SK-N-SH (cell line): ENCODE results near the gene ELMO1. TPM values are rescaled to one million over a fixed set of nuclear protein-coding genes. Genes with fewer than 3 reads are reported as not detected.

Experiments
- CTCF ChIA-PET: fragments of 300-600, 350-600 bp; formaldehyde crosslinking; extraction: SDS; loops from one replicate; lab custom pipeline; 2021; lab: Yijun Ruan, JAX
- POLR2A ChIA-PET: fragments of 350-600 bp; sonication (Branson Sonifier 250); formaldehyde crosslinking; extraction: SDS; loops from one replicate; lab custom pipeline; 2020; ENCODE audit warnings: antibody characterized with exemption, inconsistent platforms; lab: Yijun Ruan, JAX
- DNase-seq: peaks from one replicate; pipeline ENCODE4 v3.0.0; 2012
- H2AFZ ChIP-seq: fragments of 200-600 bp; sonication (generic); 2 replicates; pipeline ENCODE4 v1.8.1; 2016; ENCODE audit warnings: antibody characterized with exemption, mild to moderate bottlenecking, low read depth
- H3F3A ChIP-seq: fragments of 200-600 bp; sonication (generic); replicated peaks from 2 replicates; pipeline ENCODE3; 2016; ENCODE audit warnings: antibody characterized with exemption, mild to moderate bottlenecking; ENCODE audit not compliant: insufficient read depth
- H3K27ac ChIP-seq, 2 experiments: fragments of 200-500 bp in 1 of 2; fragments of 200-600 bp in 1 of 2; sonication (Bioruptor generic) in 1 of 2; sonication (generic), shearing (Covaris generic) in 1 of 2; 2 replicates each; pipeline versions ENCODE4 v1.5.1 to v1.6.1; 2014 to 2016; ENCODE audit warnings: low read depth in 2 of 2, inconsistent platforms in 1 of 2, low read length in 1 of 2, mild to moderate bottlenecking in 1 of 2, mixed read lengths in 1 of 2
- H3K27me3 ChIP-seq: fragments of 200-600 bp; sonication (generic), shearing (Covaris generic); 2 replicates; pipeline ENCODE4 v1.6.1; 2016; ENCODE audit warnings: mixed run types; ENCODE audit not compliant: insufficient read depth
- H3K36me3 ChIP-seq, 2 experiments: fragments of 200-500 bp in 1 of 2; fragments of 200-600 bp in 1 of 2; sonication (Bioruptor generic) in 1 of 2; sonication (generic) in 1 of 2; replicated peaks in 1 of 2; 2 replicates each; pipeline versions ENCODE3 to v1.5.1; 2014 to 2016; ENCODE audit warnings: low read length in 1 of 2, mild to moderate bottlenecking in 1 of 2; ENCODE audit not compliant: insufficient read depth in 2 of 2, control insufficient read depth in 1 of 2
- H3K4me1 ChIP-seq, 2 experiments: fragments of 200-500 bp in 1 of 2; fragments of 200-600 bp in 1 of 2; sonication (Bioruptor generic) in 1 of 2; sonication (generic), shearing (Covaris generic) in 1 of 2; 2 replicates each; pipeline versions ENCODE4 v1.5.1 to v1.6.1; 2014 to 2016; ENCODE audit warnings: low read depth in 1 of 2, low read length in 1 of 2, mixed run types in 1 of 2; ENCODE audit not compliant: insufficient read depth in 2 of 2, control insufficient read depth in 1 of 2
- H3K4me2 ChIP-seq: fragments of 200-600 bp; sonication (generic), shearing (Covaris generic); 2 replicates; pipeline ENCODE4 v1.6.1; 2017; ENCODE audit warnings: mixed run types
- H3K4me3 ChIP-seq, 2 experiments: fragments of 200-500 bp in 1 of 2; fragments of 200-600 bp in 1 of 2; sonication (Bioruptor generic) in 1 of 2; sonication (generic), shearing (Covaris generic) in 1 of 2; 2 replicates each; pipeline versions ENCODE4 v1.5.1 to v1.8.1; 2014 to 2016; ENCODE audit warnings: low read depth in 2 of 2, inconsistent platforms in 1 of 2, low read length in 1 of 2, mild to moderate bottlenecking in 1 of 2, mixed read lengths in 1 of 2, moderate library complexity in 1 of 2
- H3K79me2 ChIP-seq: fragments of 200-600 bp; sonication (generic); 2 replicates; pipeline ENCODE4 v1.8.1; 2017; ENCODE audit warnings: mild to moderate bottlenecking; ENCODE audit not compliant: insufficient read depth
- H3K9ac ChIP-seq: fragments of 200-600 bp; sonication (generic); 2 replicates; pipeline ENCODE4 v1.6.1; 2017; ENCODE audit warnings: mixed run types
- H3K9me2 ChIP-seq: fragments of 200-600 bp; sonication (generic); 2 replicates; pipeline ENCODE4 v1.6.1; 2017; ENCODE audit warnings: mixed run types
- H3K9me3 ChIP-seq: fragments of 200-600 bp; sonication (generic); 2 replicates; pipeline ENCODE4 v1.6.1; 2017; ENCODE audit warnings: mixed run types, mild to moderate bottlenecking, moderate library complexity
- H4K20me1 ChIP-seq: fragments of 200-600 bp; sonication (generic); 2 replicates; pipeline ENCODE4 v1.6.1; 2017; ENCODE audit warnings: mild to moderate bottlenecking, mixed run types; ENCODE audit not compliant: insufficient read depth
- CHD2 ChIP-seq: fragments of 150-350 bp; IDR thresholded peaks from 2 replicates; pipeline ENCODE4 v1.6.1; 2018; ENCODE audit warnings: low read length; ENCODE audit not compliant: partially characterized antibody
- CTCF ChIP-seq: fragments of 200-600 bp; sonication (generic); IDR thresholded peaks from 2 replicates; pipeline ENCODE4 v1.6.1; 2017; ENCODE audit warnings: antibody characterized with exemption, mild to moderate bottlenecking, moderate library complexity
- FOSL2 ChIP-seq: IDR thresholded peaks from 2 replicates; pipeline ENCODE4 v1.4.0; 2012; ENCODE audit warnings: low read depth, mild to moderate bottlenecking, moderate library complexity, borderline replicate concordance
- FOXJ3 ChIP-seq: sonication (generic); formaldehyde crosslinking; IDR thresholded peaks from 2 replicates; pipeline ENCODE4 v1.5.1; 2020; ENCODE audit warnings: mild to moderate bottlenecking, missing genetic modification reagents
- FOXM1 ChIP-seq: IDR thresholded peaks from 2 replicates; pipeline ENCODE4 v1.4.0; 2012; ENCODE audit warnings: low read depth, mild to moderate bottlenecking
- GATA2 ChIP-seq: sonication (generic); formaldehyde crosslinking; IDR thresholded peaks from 2 replicates; pipeline ENCODE4 v1.5.0; 2020; ENCODE audit warnings: mild to moderate bottlenecking, missing genetic modification reagents
- JUND ChIP-seq: IDR thresholded peaks from 2 replicates; pipeline ENCODE4 v1.4.0; 2012
- MEF2A ChIP-seq: IDR thresholded peaks from 2 replicates; pipeline ENCODE4 v1.4.0; 2012; ENCODE audit warnings: low read depth, borderline replicate concordance
- MXI1 ChIP-seq: IDR thresholded peaks from 2 replicates; pipeline ENCODE4 v1.6.1; 2012; ENCODE audit warnings: mild to moderate bottlenecking, low read depth, low read length, improper control_type of control experiment
- NFIC ChIP-seq: IDR thresholded peaks from 2 replicates; pipeline ENCODE4 v1.4.0; 2012; ENCODE audit warnings: borderline replicate concordance
- POLR2AphosphoS5 ChIP-seq: IDR thresholded peaks from 2 replicates; pipeline ENCODE4 v1.6.1; 2012; ENCODE audit warnings: low read depth, low read length
- RAD21 ChIP-seq: IDR thresholded peaks from 2 replicates; pipeline ENCODE4 v1.6.1; 2012; ENCODE audit warnings: mild to moderate bottlenecking, low read length
- SMC3 ChIP-seq: IDR thresholded peaks from 2 replicates; pipeline ENCODE4 v1.6.1; 2012; ENCODE audit warnings: low read depth, low read length, improper control_type of control experiment
- TEAD4 ChIP-seq: IDR thresholded peaks from 2 replicates; pipeline ENCODE4 v1.4.0; 2012; ENCODE audit warnings: mild to moderate bottlenecking, borderline replicate concordance; ENCODE audit not compliant: insufficient read depth
- USF1 ChIP-seq: IDR thresholded peaks from 2 replicates; pipeline ENCODE4 v1.4.0; 2012; ENCODE audit warnings: low read depth, borderline replicate concordance
- YY1 ChIP-seq: IDR thresholded peaks from 2 replicates; pipeline ENCODE4 v1.4.0; 2012; ENCODE audit warnings: low read depth, mild to moderate bottlenecking
- ZBTB33 ChIP-seq: IDR thresholded peaks from 2 replicates; pipeline ENCODE4 v1.4.0; 2012; ENCODE audit warnings: low read depth, borderline replicate concordance
- WGBS: methylation state at CpG from one replicate; pipeline ENCODE4 v1.1.6; 2017; ENCODE audit warnings: low lambda C conversion rate; 5-methylcytosine and 5-hydroxymethylcytosine counted together
- polyA plus RNA-seq, 3 experiments: library from polyadenylated mRNA; depleted of rRNA; stranded (reverse); fragments of >200 nt; gene quantifications; 2 replicates each; pipeline ENCODE4 v1.2.3, GENCODE V29; 2012

The ELMO1 gene
- polyA plus RNA-seq (2012; rRNA removed): 0.64 and 2.8 TPM in 2 replicates
- 1.5 and 3.7 TPM in 2 replicates for polyA plus RNA-seq (2012; cell fraction: cytosol; rRNA removed)
- polyA plus RNA-seq (2012; cell fraction: nucleus; rRNA removed): 1.0 and 1.5 TPM in 2 replicates

GRCh38 chr7:37448636-37449361, at the start of gene ELMO1:
TSS of gene ELMO1 (minus strand) at chr7:37448864. CDS start at chr7:37342690, 106,174 bp downstream.
- Histone ChIP-seq H3K4me2 (peak within 1 kb of the TSS; percentile 60), H3K4me1 (peaks cover 0 to 13% of the 10 kb centered on the region in 2 experiments; a peak in 2 of 4 replicates), H3K27me3 (no peaks in the 10 kb centered on the region), H4K20me1 (no peaks in the 10 kb centered on the region), H3K27ac (peak within 1 kb of the TSS in 1 of 2 experiments; percentile 73; a peak in 2 of 4 replicates), H3K36me3 (no peaks in the 10 kb centered on the region), H3K9ac (no peak within 1 kb of the TSS), H3K4me3 (peak within 1 kb of the TSS in 1 of 2 experiments; percentile 55; a peak in 2 of 4 replicates), H3K9me2 (no peaks in the 10 kb centered on the region), H3K9me3 (no peaks in the 10 kb centered on the region), H3K79me2 (no peaks in the 10 kb centered on the region), H3F3A (no peaks in the 10 kb centered on the region), H2AFZ (no peak within 1 kb of the TSS; the same call in 1 of the 2 replicates)
- 4% methylated on average over 38 of the region's 56 CpGs for WGBS
- ChIA-PET POLR2A (interaction anchor here (0.7 to 1.2 kb wide), 2 partner anchors 10 to 165 kb away, joined by 3 read pairs; no protein-coding TSS in a partner anchor), CTCF (interaction anchor here (0.6 to 5.0 kb wide), 36 partner anchors 10 to 388 kb away, joined by 3 to 40 read pairs (median 4); no protein-coding TSS in a partner anchor)
- DNase-seq: peak; percentile 94
- TF ChIP-seq SMC3: peak; percentile 52; the same call in 1 of the 2 replicates
- peak; percentile 52 for TF ChIP-seq RAD21
- 0 out of 2 replicates have a peak, but pooled peaks have one; percentile 30 for TF ChIP-seq GATA2 (CRISPR knock-in tag)
- peak; percentile 43 for TF ChIP-seq CHD2
- no peak for TF ChIP-seq USF1
- no peak for TF ChIP-seq ZBTB33
- TF ChIP-seq MXI1: peak; percentile 89

GRCh38 chr7:37497576-37497975, 48.9 kb upstream of the ELMO1 start:
- WGBS: 34% methylated on average over 6 of the region's 6 CpGs
- CTCF ChIA-PET: interaction anchor here (1.0 to 6.4 kb wide), 15 partner anchors 9 to 336 kb away, joined by 3 to 82 read pairs (median 13); partner anchors contain the start of gene ELMO1
- H3K27me3 ChIP-seq: no peaks in the 10 kb centered on the region
- no peak overlapping the region for H3K9ac ChIP-seq
- no peaks in the 10 kb centered on the region for H3K9me2 ChIP-seq
- no peak overlapping the region for H3K4me3 ChIP-seq
- no peak for DNase-seq
- no peak overlapping the region for H3K27ac ChIP-seq
- POLR2A ChIA-PET: no interaction called here
- H3F3A ChIP-seq: no peaks in the 10 kb centered on the region
- peaks cover 9% of the 10 kb centered on the region; the same call in 1 of the 2 replicates for H3K9me3 ChIP-seq
- no peaks in the 10 kb centered on the region for H3K36me3 ChIP-seq
- no peaks in the 10 kb centered on the region for H3K4me1 ChIP-seq
- H3K79me2 ChIP-seq: no peaks in the 10 kb centered on the region
- no peaks in the 10 kb centered on the region for H4K20me1 ChIP-seq
- H2AFZ ChIP-seq: no peak overlapping the region
- no peak overlapping the region for H3K4me2 ChIP-seq
- TF ChIP-seq FOXM1 (no peak), CTCF (no peak), NFIC (no peak), MEF2A (no peak), USF1 (no peak), GATA2 (CRISPR knock-in tag) (no peak), FOXJ3 (no peak), TEAD4 (no peak), POLR2AphosphoS5 (no peak), JUND (no peak), FOSL2 (no peak), YY1 (no peak), ZBTB33 (no peak)
